ENCODE data around the gene KCNQ1. TPM values are rescaled to one million over a fixed set of nuclear protein-coding genes. Genes with fewer than 3 reads are reported as not detected.

The KCNQ1 gene
- total and polyA plus RNA-seq, 2 donors (not counting 1 experiment from before 2014, with no cell fraction given): 21.5 to 28.8 TPM

GRCh38 chr11:2870969-2871680, 426.3 kb downstream of the KCNQ1 start:
- ATAC-seq (ENCODE audit: low read depth): no peak
- CTCF ChIA-PET: no interaction called here
- TF ChIP-seq EZH2 (IDR thresholded peaks at IDR 0.05; ENCODE audit: borderline replicate concordance, insufficient read depth, low read depth, low read length, poor library complexity, severe bottlenecking): no peak
- TF ChIP-seq, protein P1, sequence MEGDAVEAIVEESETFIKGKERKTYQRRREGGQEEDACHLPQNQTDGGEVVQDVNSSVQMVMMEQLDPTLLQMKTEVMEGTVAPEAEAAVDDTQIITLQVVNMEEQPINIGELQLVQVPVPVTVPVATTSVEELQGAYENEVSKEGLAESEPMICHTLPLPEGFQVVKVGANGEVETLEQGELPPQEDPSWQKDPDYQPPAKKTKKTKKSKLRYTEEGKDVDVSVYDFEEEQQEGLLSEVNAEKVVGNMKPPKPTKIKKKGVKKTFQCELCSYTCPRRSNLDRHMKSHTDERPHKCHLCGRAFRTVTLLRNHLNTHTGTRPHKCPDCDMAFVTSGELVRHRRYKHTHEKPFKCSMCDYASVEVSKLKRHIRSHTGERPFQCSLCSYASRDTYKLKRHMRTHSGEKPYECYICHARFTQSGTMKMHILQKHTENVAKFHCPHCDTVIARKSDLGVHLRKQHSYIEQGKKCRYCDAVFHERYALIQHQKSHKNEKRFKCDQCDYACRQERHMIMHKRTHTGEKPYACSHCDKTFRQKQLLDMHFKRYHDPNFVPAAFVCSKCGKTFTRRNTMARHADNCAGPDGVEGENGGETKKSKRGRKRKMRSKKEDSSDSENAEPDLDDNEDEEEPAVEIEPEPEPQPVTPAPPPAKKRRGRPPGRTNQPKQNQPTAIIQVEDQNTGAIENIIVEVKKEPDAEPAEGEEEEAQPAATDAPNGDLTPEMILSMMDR (IDR thresholded peaks at IDR 0.05): no peak
- H3K4me1 Mint-ChIP-seq: peaks cover 11% of the 10 kb centered on the region
- Histone ChIP-seq H3K4me3 (ENCODE audit: control extremely low read depth in 1 of 5, extremely low read depth in 1 of 5, insufficient read depth in 1 of 5, low read depth in 2 of 5, low read length in 4 of 5) (no peak overlapping the region), H3K36me3 (replicated peaks in 1 of 2; ENCODE audit: control extremely low read depth in 1 of 2, control insufficient read depth in 1 of 2, extremely low read depth in 1 of 2, insufficient read depth in 2 of 2, low read length in 1 of 2) (no peaks in the 10 kb centered on the region), H3K27ac (ENCODE audit: low read length in 2 of 2) (no peak overlapping the region), H3K27me3 (replicated peaks in 1 of 4; ENCODE audit: control extremely low read depth in 1 of 4, control insufficient read depth in 3 of 4, insufficient read depth in 4 of 4, low read length in 3 of 4) (peaks cover 0 to 35% (median 14%) of the 10 kb centered on the region in 4 experiments), H3K4me2 (replicated peaks; ENCODE audit: low read depth, low read length, poor library complexity, severe bottlenecking) (no peak overlapping the region), H3K79me2 (ENCODE audit: control insufficient read depth, insufficient read depth, low read length) (no peaks in the 10 kb centered on the region), H3K9me3 (ENCODE audit: control extremely low read depth in 1 of 3, control insufficient read depth in 2 of 3, insufficient read depth in 1 of 3, low read length in 2 of 3) (peaks cover 0 to 27% (median 0%) of the 10 kb centered on the region in 3 donors), H3K9ac (ENCODE audit: low read length) (no peak overlapping the region), H3K4me1 (ENCODE audit: control insufficient read depth in 2 of 2, insufficient read depth in 2 of 2, low read length in 2 of 2) (peaks cover 6 to 9% of the 10 kb centered on the region in 2 donors), H4K20me1 (ENCODE audit: control insufficient read depth, insufficient read depth, low read length, poor library complexity, severe bottlenecking) (no peaks in the 10 kb centered on the region), H2AFZ (ENCODE audit: insufficient read depth, low read depth, low read length, poor library complexity, severe bottlenecking) (no peak overlapping the region)
- WGBS (ENCODE audit: insufficient coverage): 72% methylated on average over 14 of the region's 22 CpGs
- H3K27ac Mint-ChIP-seq: no peak overlapping the region
- intact Hi-C loops (cut with micrococcal nuclease): no loop called here
- peaks cover 48% of the 10 kb centered on the region for H3K27me3 Mint-ChIP-seq
- POLR2A ChIA-PET: no interaction called here
- DNase-seq: no peak
- peaks cover 2% of the 10 kb centered on the region for H3K9me3 Mint-ChIP-seq (ENCODE audit: insufficient read depth)
- H3K4me3 Mint-ChIP-seq: no peak overlapping the region

- intact Hi-C loops (cut with micrococcal nuclease): no loop called here
- no peak for TF ChIP-seq EZH2 (IDR thresholded peaks at IDR 0.05; ENCODE audit: borderline replicate concordance, insufficient read depth, low read depth, low read length, poor library complexity, severe bottlenecking)
- TF ChIP-seq, protein P1 (IDR thresholded peaks at IDR 0.05): no peak
- WGBS (ENCODE audit: insufficient coverage): 86% methylated on average over 10 of the region's 10 CpGs
- Mint-ChIP-seq H3K4me1 (no peaks in the 10 kb centered on the region), H3K9me3 (ENCODE audit: insufficient read depth) (no peaks in the 10 kb centered on the region), H3K27ac (no peak overlapping the region), H3K27me3 (peaks cover 41% of the 10 kb centered on the region), H3K4me3 (no peak overlapping the region)
- ATAC-seq (ENCODE audit: low read depth) (no peak), DNase-seq (no peak)
- peaks cover 0 to 26% (median 0%) of the 10 kb centered on the region in 3 donors for H3K9me3 ChIP-seq (ENCODE audit: control extremely low read depth in 1 of 3, control insufficient read depth in 2 of 3, insufficient read depth in 1 of 3, low read length in 2 of 3)
- H3K4me1 ChIP-seq (ENCODE audit: control insufficient read depth in 2 of 2, insufficient read depth in 2 of 2, low read length in 2 of 2): no peaks in the 10 kb centered on the region
- ChIA-PET POLR2A (no interaction called here), CTCF (interaction anchor here (0.9 kb wide), 1 partner anchor 17 kb away, joined by 3 read pairs; no protein-coding TSS in a partner anchor)
- H3K27me3 ChIP-seq (replicated peaks in 1 of 4; ENCODE audit: control extremely low read depth in 1 of 4, control insufficient read depth in 3 of 4, insufficient read depth in 4 of 4, low read length in 3 of 4): peaks cover 0 to 24% (median 8%) of the 10 kb centered on the region in 4 experiments
- no peak overlapping the region for H2AFZ ChIP-seq (ENCODE audit: insufficient read depth, low read depth, low read length, poor library complexity, severe bottlenecking)
- no peak overlapping the region for H3K9ac ChIP-seq (ENCODE audit: low read length)
- no peaks in the 10 kb centered on the region for H3K79me2 ChIP-seq (ENCODE audit: control insufficient read depth, insufficient read depth, low read length)
- no peak overlapping the region for H3K27ac ChIP-seq (ENCODE audit: low read length in 2 of 2)
- no peak overlapping the region for H3K4me2 ChIP-seq (replicated peaks; ENCODE audit: low read depth, low read length, poor library complexity, severe bottlenecking)
- no peak overlapping the region for H3K4me3 ChIP-seq (ENCODE audit: control extremely low read depth in 1 of 5, extremely low read depth in 1 of 5, insufficient read depth in 1 of 5, low read depth in 2 of 5, low read length in 4 of 5)
- no peaks in the 10 kb centered on the region for H3K36me3 ChIP-seq (replicated peaks in 1 of 2; ENCODE audit: control extremely low read depth in 1 of 2, control insufficient read depth in 1 of 2, extremely low read depth in 1 of 2, insufficient read depth in 2 of 2, low read length in 1 of 2)
- no peaks in the 10 kb centered on the region for H4K20me1 ChIP-seq (ENCODE audit: control insufficient read depth, insufficient read depth, low read length, poor library complexity, severe bottlenecking)
Measured at GRCh38 chr11:2874963-2875362, 430.2 kb downstream of the KCNQ1 start.

All from B cell (primary cell).